22Rv1 (cell line): ENCODE results near the gene JPH3.

Source experiments
- ZFX ChIP-seq: fragments of 450-650 bp; IDR thresholded peaks from 2 replicates; pipeline ENCODE4 v1.6.1; 2017; ENCODE audit warnings: antibody characterized with exemption, borderline replicate concordance
- TF ChIP-seq, protein P1 (sequence below): fragments of 450-650 bp; IDR thresholded peaks from 2 replicates; pipeline ENCODE4 v1.5.1; 2017; ENCODE audit warnings: mild to moderate bottlenecking

- TF ChIP-seq, protein P1, sequence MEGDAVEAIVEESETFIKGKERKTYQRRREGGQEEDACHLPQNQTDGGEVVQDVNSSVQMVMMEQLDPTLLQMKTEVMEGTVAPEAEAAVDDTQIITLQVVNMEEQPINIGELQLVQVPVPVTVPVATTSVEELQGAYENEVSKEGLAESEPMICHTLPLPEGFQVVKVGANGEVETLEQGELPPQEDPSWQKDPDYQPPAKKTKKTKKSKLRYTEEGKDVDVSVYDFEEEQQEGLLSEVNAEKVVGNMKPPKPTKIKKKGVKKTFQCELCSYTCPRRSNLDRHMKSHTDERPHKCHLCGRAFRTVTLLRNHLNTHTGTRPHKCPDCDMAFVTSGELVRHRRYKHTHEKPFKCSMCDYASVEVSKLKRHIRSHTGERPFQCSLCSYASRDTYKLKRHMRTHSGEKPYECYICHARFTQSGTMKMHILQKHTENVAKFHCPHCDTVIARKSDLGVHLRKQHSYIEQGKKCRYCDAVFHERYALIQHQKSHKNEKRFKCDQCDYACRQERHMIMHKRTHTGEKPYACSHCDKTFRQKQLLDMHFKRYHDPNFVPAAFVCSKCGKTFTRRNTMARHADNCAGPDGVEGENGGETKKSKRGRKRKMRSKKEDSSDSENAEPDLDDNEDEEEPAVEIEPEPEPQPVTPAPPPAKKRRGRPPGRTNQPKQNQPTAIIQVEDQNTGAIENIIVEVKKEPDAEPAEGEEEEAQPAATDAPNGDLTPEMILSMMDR: no peak
- no peak for TF ChIP-seq ZFX
These were observed 87.7 kb downstream of the JPH3 start for GRCh38 chr16:87689956-87690465.
